OCI-LY3 (cell line): Measurements from ENCODE around the gene ARMC9.

Source experiments
- EZH2phosphoT487 ChIP-seq: fragments of 200-600 bp; shearing (Covaris generic); IDR thresholded peaks from 2 replicates; pipeline ENCODE4 v1.6.1; 2018; ENCODE audit warnings: antibody characterized with exemption, mixed run types, low read depth
- TF ChIP-seq, protein P1 (sequence below): fragments of 200-600, 300-600 bp; sonication (generic); IDR thresholded peaks from 2 replicates; pipeline ENCODE4 v1.5.1; 2014; ENCODE audit warnings: antibody characterized with exemption, low read length, low read depth

DNA sequence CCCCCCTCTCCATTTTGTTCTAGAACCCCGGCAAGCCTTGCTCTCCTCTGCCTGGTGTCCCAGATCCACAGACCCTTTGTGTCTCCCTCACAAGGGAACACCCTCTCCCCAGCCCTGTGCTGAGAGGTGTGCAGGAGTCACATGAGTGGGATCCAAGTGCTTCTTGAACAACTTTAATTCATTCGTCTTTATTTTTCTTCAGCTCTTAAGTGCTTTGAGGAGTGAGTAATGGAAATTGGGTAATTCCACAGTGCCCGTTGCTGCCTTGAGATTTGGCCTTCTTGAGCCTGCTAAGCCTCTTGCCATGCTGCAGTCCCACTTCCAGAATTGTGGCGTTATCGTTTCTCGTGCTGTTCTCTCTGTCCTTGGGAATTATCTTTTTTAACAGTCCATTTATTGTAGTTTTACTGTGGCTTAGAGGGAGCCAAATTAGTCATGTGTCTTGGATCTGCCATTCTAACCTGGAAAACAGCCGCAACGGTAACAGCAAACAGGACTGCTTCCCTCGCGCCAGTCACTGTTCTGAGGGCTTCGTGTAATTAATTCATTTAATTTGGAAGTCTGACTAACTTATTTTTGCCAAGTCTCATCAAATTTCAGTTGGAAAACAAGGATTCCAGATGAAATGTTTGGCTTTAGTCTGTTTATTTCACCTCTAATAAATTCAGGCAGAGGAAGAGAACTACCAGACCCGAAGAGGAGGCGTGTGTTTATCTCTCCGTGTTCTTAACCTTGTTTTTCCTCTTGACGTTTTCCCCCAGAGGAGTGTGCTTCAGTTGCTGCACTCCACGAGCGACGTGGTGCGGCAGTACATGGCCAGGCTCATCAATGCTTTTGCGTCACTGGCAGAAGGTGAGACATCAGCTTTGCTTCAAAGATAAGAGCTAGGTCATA, 72.0 kb downstream of the ARMC9 start:
- TF ChIP-seq, protein P1, sequence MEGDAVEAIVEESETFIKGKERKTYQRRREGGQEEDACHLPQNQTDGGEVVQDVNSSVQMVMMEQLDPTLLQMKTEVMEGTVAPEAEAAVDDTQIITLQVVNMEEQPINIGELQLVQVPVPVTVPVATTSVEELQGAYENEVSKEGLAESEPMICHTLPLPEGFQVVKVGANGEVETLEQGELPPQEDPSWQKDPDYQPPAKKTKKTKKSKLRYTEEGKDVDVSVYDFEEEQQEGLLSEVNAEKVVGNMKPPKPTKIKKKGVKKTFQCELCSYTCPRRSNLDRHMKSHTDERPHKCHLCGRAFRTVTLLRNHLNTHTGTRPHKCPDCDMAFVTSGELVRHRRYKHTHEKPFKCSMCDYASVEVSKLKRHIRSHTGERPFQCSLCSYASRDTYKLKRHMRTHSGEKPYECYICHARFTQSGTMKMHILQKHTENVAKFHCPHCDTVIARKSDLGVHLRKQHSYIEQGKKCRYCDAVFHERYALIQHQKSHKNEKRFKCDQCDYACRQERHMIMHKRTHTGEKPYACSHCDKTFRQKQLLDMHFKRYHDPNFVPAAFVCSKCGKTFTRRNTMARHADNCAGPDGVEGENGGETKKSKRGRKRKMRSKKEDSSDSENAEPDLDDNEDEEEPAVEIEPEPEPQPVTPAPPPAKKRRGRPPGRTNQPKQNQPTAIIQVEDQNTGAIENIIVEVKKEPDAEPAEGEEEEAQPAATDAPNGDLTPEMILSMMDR = no peak
- TF ChIP-seq EZH2phosphoT487 = no peak
